GM19035 (cell line): ENCODE measurements around the gene NSG1.

ENCODE experiments used
- ATAC-seq: cut with Tn5 transposase; IDR thresholded peaks from one replicate; pipeline ENCODE4 v1.9.1; 2021; ENCODE audit not compliant: unreplicated experiment

NSG1 gene

GRCh38 chr4:4368809-4369580 is 17.9 kb upstream of the NSG1 start:
- ATAC-seq: no peak

- ATAC-seq: no peak
Measured at GRCh38 chr4:4374388-4375098, 12.4 kb upstream of the NSG1 start.

- no peak for ATAC-seq
Measured at GRCh38 chr4:4376074-4376473, 10.8 kb upstream of the NSG1 start.

GRCh38 chr4:4377191-4377590 is 9.7 kb upstream of the NSG1 start:
- ATAC-seq: no peak

GRCh38 chr4:4377732-4378460 is 9.0 kb upstream of the NSG1 start:
- no peak for ATAC-seq

- no peak for ATAC-seq
Measured at GRCh38 chr4:4379540-4380087, 7.3 kb upstream of the NSG1 start.

- ATAC-seq: no peak
Measured at GRCh38 chr4:4383085-4383484, 3.8 kb upstream of the NSG1 start.

GRCh38 chr4:4384837-4385236 is 2.1 kb upstream of the NSG1 start:
- ATAC-seq: no peak

GRCh38 chr4:4385729-4386295 is 1.1 kb upstream of the NSG1 start:
- ATAC-seq: no peak

GRCh38 chr4:4386296-4386735 is 586 bp upstream of the NSG1 start:
- no peak for ATAC-seq

- ATAC-seq: no peak
Measured at GRCh38 chr4:4387531-4388310, 819 bp downstream of the NSG1 start.

GRCh38 chr4:4388311-4388790 is 1.4 kb downstream of the NSG1 start:
- ATAC-seq: no peak

GRCh38 chr4:4388836-4389575 is 2.1 kb downstream of the NSG1 start:
- ATAC-seq: no peak

GRCh38 chr4:4390046-4390445 is 3.1 kb downstream of the NSG1 start:
- no peak for ATAC-seq

GRCh38 chr4:4390515-4391240 is 3.8 kb downstream of the NSG1 start:
- no peak for ATAC-seq

- no peak for ATAC-seq
Measured at GRCh38 chr4:4391866-4392265, 5.0 kb downstream of the NSG1 start.

- ATAC-seq: no peak
Measured at GRCh38 chr4:4392501-4393183, 5.7 kb downstream of the NSG1 start.

GRCh38 chr4:4394644-4395043 is 7.7 kb downstream of the NSG1 start:
- ATAC-seq: no peak
